CD4-positive, alpha-beta T cell (primary cell): ENCODE data around the gene PRKN. TPM values are rescaled to one million over a fixed set of nuclear protein-coding genes. Genes with fewer than 3 reads are reported as not detected.

Source experiments
- ATAC-seq: fragments of 200-7000 bp; cut with Tn5 transposase; one replicate; pipeline ENCODE4 v1.10.0; 2022; ENCODE audit warnings: mild to moderate bottlenecking; ENCODE audit not compliant: poor library complexity
- CTCF ChIA-PET: fragments of 350-600 bp; sonication (Branson Sonifier 250); formaldehyde crosslinking; loops from one replicate; lab custom pipeline; 2021; ENCODE audit warnings: antibody characterized with exemption, inconsistent platforms; lab: Charles Lee
- POLR2A ChIA-PET: fragments of 350-600 bp; sonication (Branson Sonifier 250); formaldehyde crosslinking; loops from one replicate; lab custom pipeline; 2021; ENCODE audit warnings: antibody characterized with exemption, inconsistent platforms; lab: Charles Lee
- DNase-seq, 14 experiments: peaks; one replicate each; pipeline ENCODE4 v3.0.0-alpha.2; 2013 to 2020; ENCODE audit warnings: mixed read lengths in 2 of 14
- H3K27ac ChIP-seq, 2 donors: one replicate each; pipeline versions ENCODE4 v1.5.1 to v1.7.0; 2013; ENCODE audit warnings: low read length in 2 of 2, low read depth in 1 of 2, mild to moderate bottlenecking in 1 of 2
- H3K27me3 ChIP-seq, 2 experiments: 1 replicate in 1 of 2; 2 replicates in 1 of 2; pipeline versions ENCODE4 v1.6.1 to v1.7.0; 2013; ENCODE audit warnings: low read length in 2 of 2, control low read depth in 1 of 2, mild to moderate bottlenecking in 1 of 2, moderate library complexity in 1 of 2; ENCODE audit not compliant: insufficient read depth in 2 of 2, control insufficient read depth in 1 of 2
- H3K36me3 ChIP-seq: one replicate; pipeline ENCODE4 v1.6.1; 2013; ENCODE audit warnings: low read length, control low read depth; ENCODE audit not compliant: insufficient read depth
- H3K4me1 ChIP-seq: one replicate; pipeline ENCODE4 v1.6.1; 2013; ENCODE audit warnings: low read length, control low read depth; ENCODE audit not compliant: insufficient read depth
- H3K4me3 ChIP-seq: one replicate; pipeline ENCODE4 v1.5.1; 2013; ENCODE audit warnings: mild to moderate bottlenecking, low read length, moderate library complexity
- H3K9me3 ChIP-seq, 2 experiments: 1 replicate in 1 of 2; 2 replicates in 1 of 2; pipeline versions ENCODE4 v1.6.1 to v1.7.0; 2013; ENCODE audit warnings: low read length in 2 of 2, mild to moderate bottlenecking in 2 of 2, control low read depth in 1 of 2, moderate library complexity in 1 of 2; ENCODE audit not compliant: control insufficient read depth in 1 of 2, insufficient read depth in 1 of 2
- H3K27ac Mint-ChIP-seq: one replicate; pipeline ENCODE4 v1.8.0; 2020; ENCODE audit warnings: mixed read lengths
- H3K27me3 Mint-ChIP-seq: one replicate; pipeline ENCODE4 v1.8.0; 2021; ENCODE audit warnings: mixed read lengths
- H3K36me3 Mint-ChIP-seq: one replicate; pipeline ENCODE4 v1.8.0; 2021; ENCODE audit warnings: low read depth, mixed read lengths
- H3K4me1 Mint-ChIP-seq: one replicate; pipeline ENCODE4 v1.8.0; 2021; ENCODE audit warnings: low read depth, mixed read lengths
- H3K4me3 Mint-ChIP-seq: one replicate; pipeline ENCODE4 v1.8.0; 2020; ENCODE audit warnings: mild to moderate bottlenecking, mixed read lengths
- H3K9me3 Mint-ChIP-seq: one replicate; pipeline ENCODE4 v1.8.0; 2020; ENCODE audit warnings: mixed read lengths
- CTCF ChIP-seq: fragments of 200-600 bp; IDR thresholded peaks from one replicate; pipeline ENCODE4 v1.8.0; 2022; ENCODE audit warnings: antibody characterized with exemption, mild to moderate bottlenecking
- intact Hi-C, 2 experiments: fragments of 100-400 bp; cut with DNase I in 1 of 2; cut with micrococcal nuclease in 1 of 2; formaldehyde crosslinking; loops; one replicate each; pipeline versions ENCODE4 v1.15.1 to v1.9.0; 2023 to 2025; cut with DNase I, micrococcal nuclease
- total RNA-seq, 174 experiments: library from RNA in 2 of 174; stranded (reverse) in 2 of 174; gene quantifications; one replicate each; pipeline ENCODE4 v1.2.3 and lab custom pipeline; 2021 to 2026

Gene PRKN
- total RNA-seq, 2 experiments from 2014 or later = 5.2 to 5.4 TPM

DNA sequence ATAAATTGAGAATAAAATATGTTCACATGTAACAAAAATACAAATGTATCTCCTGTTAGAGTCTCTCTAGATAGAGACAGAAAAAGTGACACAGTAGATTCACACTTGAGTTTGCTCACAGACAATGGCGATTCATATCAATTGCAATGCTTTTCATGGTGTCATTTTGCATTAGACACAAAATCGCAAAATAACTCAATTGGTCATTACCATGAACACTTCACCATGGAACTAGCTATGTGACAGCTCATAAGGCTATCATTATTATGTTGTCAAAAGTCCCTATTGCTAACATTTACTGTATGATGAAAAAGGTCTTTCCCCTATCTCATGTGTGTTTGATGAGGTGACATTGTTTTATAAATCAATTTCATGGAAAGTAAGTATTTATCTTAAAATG, 1204.2 kb downstream of the PRKN start:
- H3K4me1 Mint-ChIP-seq = no peaks in the 10 kb centered on the region
- Histone ChIP-seq H3K9me3 (peaks cover 0 to 3% of the 10 kb centered on the region in 2 experiments), H3K4me1 (no peaks in the 10 kb centered on the region), H3K36me3 (no peaks in the 10 kb centered on the region), H3K4me3 (no peak overlapping the region), H3K27me3 (no peaks in the 10 kb centered on the region), H3K27ac (no peak overlapping the region)
- no peak for TF ChIP-seq CTCF
- no peak overlapping the region for H3K4me3 Mint-ChIP-seq
- no peak for ATAC-seq
- no peak overlapping the region for H3K27ac Mint-ChIP-seq
- ChIA-PET CTCF (no interaction called here), POLR2A (no interaction called here)
- no peaks in the 10 kb centered on the region for H3K27me3 Mint-ChIP-seq
- intact Hi-C loops = no loop called here
- peaks cover 6% of the 10 kb centered on the region for H3K9me3 Mint-ChIP-seq
- no peaks in the 10 kb centered on the region for H3K36me3 Mint-ChIP-seq
- no peak for DNase-seq

- H3K4me1 Mint-ChIP-seq = no peaks in the 10 kb centered on the region
- ChIA-PET CTCF (interaction anchor here (0.5 kb wide), 1 partner anchor 36 kb away, joined by 3 read pairs; no protein-coding TSS in a partner anchor), POLR2A (no interaction called here)
- H3K4me3 Mint-ChIP-seq = no peak overlapping the region
- ATAC-seq (no peak), DNase-seq (no peak)
- H3K27me3 ChIP-seq = no peaks in the 10 kb centered on the region
- H3K27ac ChIP-seq = no peak overlapping the region
- intact Hi-C loops = no loop called here
- no peaks in the 10 kb centered on the region for H3K4me1 ChIP-seq
- H3K9me3 ChIP-seq = peaks cover 0 to 9% of the 10 kb centered on the region in 2 experiments
- H3K27ac Mint-ChIP-seq = no peak overlapping the region
- H3K9me3 Mint-ChIP-seq = peaks cover 6% of the 10 kb centered on the region
- no peak overlapping the region for H3K4me3 ChIP-seq
- H3K27me3 Mint-ChIP-seq = no peaks in the 10 kb centered on the region
- no peak for TF ChIP-seq CTCF
- H3K36me3 ChIP-seq = no peaks in the 10 kb centered on the region
- no peaks in the 10 kb centered on the region for H3K36me3 Mint-ChIP-seq
These were observed 1205.3 kb downstream of the PRKN start for GRCh38 chr6:161522276-161522675.

GRCh38 chr6:161511447-161512095, 1216.0 kb downstream of the PRKN start:
- H3K27me3 Mint-ChIP-seq = no peaks in the 10 kb centered on the region
- H3K4me3 Mint-ChIP-seq = no peak overlapping the region
- ChIA-PET CTCF (no interaction called here), POLR2A (no interaction called here)
- Histone ChIP-seq H3K27me3 (no peaks in the 10 kb centered on the region), H3K4me3 (no peak overlapping the region), H3K27ac (no peak overlapping the region), H3K36me3 (no peaks in the 10 kb centered on the region), H3K4me1 (no peaks in the 10 kb centered on the region), H3K9me3 (peaks cover 0 to 6% of the 10 kb centered on the region in 2 experiments)
- H3K36me3 Mint-ChIP-seq = no peaks in the 10 kb centered on the region
- ATAC-seq (no peak), DNase-seq (no peak)
- no peak overlapping the region for H3K27ac Mint-ChIP-seq
- TF ChIP-seq CTCF = no peak
- intact Hi-C loops = no loop called here
- peaks cover 8% of the 10 kb centered on the region for H3K9me3 Mint-ChIP-seq
- H3K4me1 Mint-ChIP-seq = no peaks in the 10 kb centered on the region
